Measurements from ENCODE around the gene RNU1-2.
"Not testable (repeated sequence)": the region's sequence is repeated elsewhere in the genome, so short reads cannot be mapped to it uniquely, and the experiment has no call there.

The RNU1-2 gene

DNA sequence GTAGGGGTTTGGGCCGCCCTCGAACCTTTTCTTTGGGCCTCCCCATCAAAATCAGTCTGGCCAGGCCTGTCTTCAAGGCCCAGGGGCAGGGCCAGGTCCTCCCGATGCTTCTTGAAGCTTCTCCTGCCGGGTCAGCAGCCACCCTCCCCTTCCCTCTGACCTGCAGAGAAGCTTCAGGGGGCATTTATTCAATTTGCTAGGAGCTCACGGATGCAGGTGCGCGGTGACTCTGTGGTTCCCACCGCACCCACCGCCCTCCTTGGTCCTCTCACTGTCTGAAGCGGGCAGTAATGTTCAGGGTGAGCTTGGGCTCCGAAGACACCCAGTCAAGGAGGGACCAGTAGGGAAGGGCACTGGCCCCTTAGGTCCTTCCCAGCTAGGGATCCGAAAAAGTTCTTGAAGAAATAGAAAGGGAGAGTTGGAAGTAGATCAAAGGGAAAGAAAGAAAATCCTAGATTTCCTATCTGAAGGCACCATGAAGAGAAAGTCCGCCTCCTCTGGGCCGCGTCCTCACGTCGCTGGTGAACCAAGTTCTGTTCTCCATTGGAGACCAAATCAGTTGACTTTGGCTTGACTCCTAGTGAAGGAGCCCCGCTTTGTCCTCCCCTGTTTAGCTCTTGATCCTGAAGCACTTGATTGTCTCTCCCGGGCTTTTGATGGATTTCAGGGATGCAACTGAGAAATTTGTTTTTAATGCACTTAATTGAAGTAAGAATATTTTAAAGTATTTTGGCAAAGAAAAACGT is 8.7 kb upstream of the RNU1-2 start:
- Histone ChIP-seq H3K9me3 (ENCODE audit: insufficient read depth, low read depth, low read length) (no peaks in the 10 kb centered on the region), H3K79me2 (ENCODE audit: insufficient read depth, low read length) (no peaks in the 10 kb centered on the region), H3K9me2 (replicated peaks; ENCODE audit: low read depth, low read length) (no peaks in the 10 kb centered on the region), H2AFZ (ENCODE audit: low read length) (no peak overlapping the region), H3K4me3 (ENCODE audit: low read length, poor library complexity, severe bottlenecking) (no peak overlapping the region), H3F3A (ENCODE audit: low read depth) (no peaks in the 10 kb centered on the region), H4K20me1 (ENCODE audit: insufficient read depth, low read length, poor library complexity, severe bottlenecking) (no peaks in the 10 kb centered on the region), H3K4me1 (ENCODE audit: insufficient read depth, low read length, poor library complexity, severe bottlenecking) (no peaks in the 10 kb centered on the region), H3K27me3 (ENCODE audit: insufficient read depth, low read length, poor library complexity, severe bottlenecking) (no peaks in the 10 kb centered on the region), H3K4me2 (ENCODE audit: low read depth, low read length, poor library complexity, severe bottlenecking) (no peak overlapping the region), H3K9ac (ENCODE audit: low read depth, low read length, poor library complexity, severe bottlenecking) (no peak overlapping the region), H3K36me3 (ENCODE audit: insufficient read depth, low read length) (no peaks in the 10 kb centered on the region)
- TF ChIP-seq, protein P1, sequence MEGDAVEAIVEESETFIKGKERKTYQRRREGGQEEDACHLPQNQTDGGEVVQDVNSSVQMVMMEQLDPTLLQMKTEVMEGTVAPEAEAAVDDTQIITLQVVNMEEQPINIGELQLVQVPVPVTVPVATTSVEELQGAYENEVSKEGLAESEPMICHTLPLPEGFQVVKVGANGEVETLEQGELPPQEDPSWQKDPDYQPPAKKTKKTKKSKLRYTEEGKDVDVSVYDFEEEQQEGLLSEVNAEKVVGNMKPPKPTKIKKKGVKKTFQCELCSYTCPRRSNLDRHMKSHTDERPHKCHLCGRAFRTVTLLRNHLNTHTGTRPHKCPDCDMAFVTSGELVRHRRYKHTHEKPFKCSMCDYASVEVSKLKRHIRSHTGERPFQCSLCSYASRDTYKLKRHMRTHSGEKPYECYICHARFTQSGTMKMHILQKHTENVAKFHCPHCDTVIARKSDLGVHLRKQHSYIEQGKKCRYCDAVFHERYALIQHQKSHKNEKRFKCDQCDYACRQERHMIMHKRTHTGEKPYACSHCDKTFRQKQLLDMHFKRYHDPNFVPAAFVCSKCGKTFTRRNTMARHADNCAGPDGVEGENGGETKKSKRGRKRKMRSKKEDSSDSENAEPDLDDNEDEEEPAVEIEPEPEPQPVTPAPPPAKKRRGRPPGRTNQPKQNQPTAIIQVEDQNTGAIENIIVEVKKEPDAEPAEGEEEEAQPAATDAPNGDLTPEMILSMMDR (conservative IDR thresholded peaks at IDR 0.05; ENCODE audit: low read length), result no peak
- TF ChIP-seq EZH2phosphoT487 (IDR thresholded peaks at IDR 0.05; ENCODE audit: borderline replicate concordance), result no peak

DNA sequence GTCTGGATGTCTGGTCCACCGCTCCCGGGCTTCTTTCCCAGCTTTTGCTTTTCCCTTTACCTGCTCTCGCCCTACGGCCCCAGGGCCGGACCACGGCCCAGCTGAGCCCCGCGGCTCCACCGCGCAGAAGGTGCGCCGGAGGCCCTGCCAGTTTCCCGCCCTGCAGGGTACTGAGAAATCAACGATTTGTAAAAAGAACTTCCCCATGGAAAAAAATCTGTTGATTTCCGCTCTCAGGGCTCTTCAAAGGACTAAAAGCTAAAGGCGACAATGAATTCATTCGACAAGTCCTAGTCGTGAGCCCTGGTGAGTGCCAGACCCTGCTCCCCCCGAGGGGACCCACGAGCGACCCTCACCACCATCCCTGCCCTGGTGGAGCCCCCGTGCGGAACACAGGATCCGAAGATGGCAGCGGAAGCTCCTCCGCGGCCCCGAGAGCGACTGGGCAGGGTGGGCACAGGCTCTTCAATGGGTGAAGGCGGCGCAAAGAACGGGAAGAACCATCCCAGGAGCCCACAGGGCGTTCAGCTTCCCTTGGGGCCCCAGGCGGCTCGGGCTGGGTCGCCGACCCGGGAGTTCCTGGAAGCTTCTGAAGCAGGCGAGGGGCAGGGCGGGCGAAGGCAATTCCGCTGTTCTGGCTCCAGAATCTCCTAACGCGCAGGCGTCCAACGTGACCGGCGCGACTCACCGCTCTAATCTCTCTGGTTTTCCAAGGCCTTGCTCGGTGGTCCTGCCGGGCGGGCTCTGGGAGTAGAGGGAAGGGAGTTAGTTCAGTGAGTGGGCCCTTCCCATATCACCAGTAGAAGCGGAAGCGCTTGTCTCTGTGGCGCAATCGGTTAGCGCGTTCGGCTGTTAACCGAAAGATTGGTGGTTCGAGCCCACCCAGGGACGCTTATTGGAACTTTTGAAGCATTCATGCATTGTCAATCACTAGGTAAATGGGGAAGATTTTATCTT is 6.6 kb upstream of the RNU1-2 start:
- no peaks in the 10 kb centered on the region for H3K4me1 ChIP-seq (ENCODE audit: insufficient read depth, low read length, poor library complexity, severe bottlenecking)
- no peaks in the 10 kb centered on the region for H3K27me3 ChIP-seq (ENCODE audit: insufficient read depth, low read length, poor library complexity, severe bottlenecking)
- TF ChIP-seq EZH2phosphoT487 (IDR thresholded peaks at IDR 0.05; ENCODE audit: borderline replicate concordance), result no peak
- TF ChIP-seq, protein P1 (conservative IDR thresholded peaks at IDR 0.05; ENCODE audit: low read length), result no peak
- H3K9me2 ChIP-seq (replicated peaks; ENCODE audit: low read depth, low read length), result no peaks in the 10 kb centered on the region
- no peaks in the 10 kb centered on the region for H4K20me1 ChIP-seq (ENCODE audit: insufficient read depth, low read length, poor library complexity, severe bottlenecking)
- no peaks in the 10 kb centered on the region for H3F3A ChIP-seq (ENCODE audit: low read depth)
- no peak overlapping the region for H3K4me3 ChIP-seq (ENCODE audit: low read length, poor library complexity, severe bottlenecking)
- H3K36me3 ChIP-seq (ENCODE audit: insufficient read depth, low read length), result no peaks in the 10 kb centered on the region
- H3K4me2 ChIP-seq (ENCODE audit: low read depth, low read length, poor library complexity, severe bottlenecking), result no peak overlapping the region
- H3K79me2 ChIP-seq (ENCODE audit: insufficient read depth, low read length), result no peaks in the 10 kb centered on the region
- no peak overlapping the region for H3K9ac ChIP-seq (ENCODE audit: low read depth, low read length, poor library complexity, severe bottlenecking)
- H2AFZ ChIP-seq (ENCODE audit: low read length), result no peak overlapping the region
- no peaks in the 10 kb centered on the region for H3K9me3 ChIP-seq (ENCODE audit: insufficient read depth, low read depth, low read length)

DNA sequence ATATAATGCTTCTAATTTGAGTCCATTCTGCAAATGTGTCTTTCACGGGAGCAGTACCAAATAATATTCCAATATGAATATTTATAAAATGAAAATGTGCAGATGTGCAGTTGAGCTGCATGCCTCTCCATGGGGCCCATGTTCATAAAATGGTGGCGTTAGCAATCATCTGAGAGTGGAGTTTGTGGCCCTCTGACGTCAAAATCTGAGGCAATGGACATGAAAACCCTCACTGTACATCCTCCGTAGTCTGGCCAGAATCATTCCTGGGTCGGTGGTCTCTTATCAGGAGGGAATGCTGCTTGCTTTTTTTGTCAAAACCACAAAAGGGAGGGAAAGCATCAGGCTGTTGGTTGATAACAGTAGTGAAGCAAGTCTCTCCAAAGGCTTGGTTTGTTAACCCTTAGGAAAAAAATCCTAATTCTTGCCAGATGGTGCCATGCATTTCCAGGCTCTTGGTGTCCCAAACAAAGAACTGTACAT is 5.2 kb upstream of the RNU1-2 start:
- not testable (repeated sequence) for H3K4me3 ChIP-seq (ENCODE audit: low read length, poor library complexity, severe bottlenecking); H3K4me1 ChIP-seq (ENCODE audit: insufficient read depth, low read length, poor library complexity, severe bottlenecking); H3K4me2 ChIP-seq (ENCODE audit: low read depth, low read length, poor library complexity, severe bottlenecking); H3K27me3 ChIP-seq (ENCODE audit: insufficient read depth, low read length, poor library complexity, severe bottlenecking); H3K9me3 ChIP-seq (ENCODE audit: insufficient read depth, low read depth, low read length); H3K9me2 ChIP-seq (replicated peaks; ENCODE audit: low read depth, low read length); H3K79me2 ChIP-seq (ENCODE audit: insufficient read depth, low read length); H3F3A ChIP-seq (ENCODE audit: low read depth); H3K9ac ChIP-seq (ENCODE audit: low read depth, low read length, poor library complexity, severe bottlenecking); H2AFZ ChIP-seq (ENCODE audit: low read length); H3K36me3 ChIP-seq (ENCODE audit: insufficient read depth, low read length); H4K20me1 ChIP-seq (ENCODE audit: insufficient read depth, low read length, poor library complexity, severe bottlenecking)

DNA sequence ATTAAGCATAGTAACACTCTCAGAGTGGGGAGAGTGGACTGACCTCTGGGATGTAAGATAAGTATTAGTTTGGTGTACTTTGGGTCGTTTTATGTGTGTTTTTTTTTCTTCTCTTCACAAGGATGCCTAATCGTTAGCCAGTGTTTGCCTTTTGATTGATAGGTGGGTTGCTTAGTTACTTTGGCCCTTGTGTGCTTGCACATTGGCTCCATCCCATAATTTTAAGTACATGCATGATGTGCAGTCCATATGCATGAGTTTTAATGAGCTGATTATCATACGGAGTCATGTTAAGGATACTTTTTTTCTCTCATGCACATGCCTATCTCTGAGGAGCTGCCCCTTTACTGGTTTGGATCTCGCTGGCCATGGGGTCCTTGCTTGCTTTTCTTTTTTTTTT is 4.7 kb upstream of the RNU1-2 start:
- not testable (repeated sequence) for H3K9me3 ChIP-seq (ENCODE audit: insufficient read depth, low read depth, low read length); H3K36me3 ChIP-seq (ENCODE audit: insufficient read depth, low read length); H3K4me3 ChIP-seq (ENCODE audit: low read length, poor library complexity, severe bottlenecking); H2AFZ ChIP-seq (ENCODE audit: low read length); H3K27me3 ChIP-seq (ENCODE audit: insufficient read depth, low read length, poor library complexity, severe bottlenecking); H4K20me1 ChIP-seq (ENCODE audit: insufficient read depth, low read length, poor library complexity, severe bottlenecking); H3K4me1 ChIP-seq (ENCODE audit: insufficient read depth, low read length, poor library complexity, severe bottlenecking); H3K9me2 ChIP-seq (replicated peaks; ENCODE audit: low read depth, low read length); H3K4me2 ChIP-seq (ENCODE audit: low read depth, low read length, poor library complexity, severe bottlenecking); H3K79me2 ChIP-seq (ENCODE audit: insufficient read depth, low read length); H3F3A ChIP-seq (ENCODE audit: low read depth); H3K9ac ChIP-seq (ENCODE audit: low read depth, low read length, poor library complexity, severe bottlenecking)

DNA sequence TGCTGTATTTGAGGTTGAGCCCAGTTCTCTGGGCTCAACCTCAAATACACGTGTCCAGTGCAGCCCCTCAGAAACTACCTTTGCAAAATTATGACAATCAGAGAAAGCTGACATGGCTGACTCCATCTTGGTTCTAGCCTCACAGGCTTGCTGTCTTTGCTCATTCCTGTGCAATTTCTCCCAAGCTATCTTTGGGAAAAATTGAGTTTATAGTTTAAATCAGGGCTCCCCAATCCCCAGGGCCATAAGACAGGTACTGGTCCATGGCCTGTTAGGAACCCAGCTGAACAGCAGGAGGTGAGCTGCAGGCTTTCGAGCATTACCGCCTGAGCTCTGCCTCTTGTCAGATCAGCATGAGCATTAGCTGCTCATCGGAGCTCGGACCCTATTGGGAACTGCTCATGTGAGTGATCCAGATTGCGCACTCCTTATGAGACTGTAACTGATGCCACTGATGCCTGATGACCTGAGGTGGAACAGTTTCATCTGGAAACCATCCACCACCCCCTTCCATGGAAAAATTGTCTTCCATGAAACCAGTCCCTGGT is 2.7 kb upstream of the RNU1-2 start:
- not testable (repeated sequence) for H3K4me3 ChIP-seq (ENCODE audit: low read length, poor library complexity, severe bottlenecking); H3K9me3 ChIP-seq (ENCODE audit: insufficient read depth, low read depth, low read length)

More for the DNA sequence above, 2.7 kb upstream of the RNU1-2 start:
- not testable (repeated sequence) for H3K4me2 ChIP-seq (ENCODE audit: low read depth, low read length, poor library complexity, severe bottlenecking); H3F3A ChIP-seq (ENCODE audit: low read depth); H3K27me3 ChIP-seq (ENCODE audit: insufficient read depth, low read length, poor library complexity, severe bottlenecking); H3K9me2 ChIP-seq (replicated peaks; ENCODE audit: low read depth, low read length); H3K36me3 ChIP-seq (ENCODE audit: insufficient read depth, low read length); H2AFZ ChIP-seq (ENCODE audit: low read length); H3K9ac ChIP-seq (ENCODE audit: low read depth, low read length, poor library complexity, severe bottlenecking); H3K79me2 ChIP-seq (ENCODE audit: insufficient read depth, low read length); H4K20me1 ChIP-seq (ENCODE audit: insufficient read depth, low read length, poor library complexity, severe bottlenecking)
- peaks cover 11% of the 10 kb centered on the region for H3K4me1 ChIP-seq (ENCODE audit: insufficient read depth, low read length, poor library complexity, severe bottlenecking)
